ENCODE results near the gene TUBA3E. TPM values are rescaled to one million over a fixed set of nuclear protein-coding genes. Genes with fewer than 3 reads are reported as not detected.
"Not testable (repeated sequence)": the region's sequence is repeated elsewhere in the genome, so short reads cannot be mapped to it uniquely, and the experiment has no call there.

The TUBA3E gene
- total and polyA plus RNA-seq, 2 of the 13 experiments (the other 11 are each of a cell fraction or from before 2014, with no cell fraction given) = not detected

DNA sequence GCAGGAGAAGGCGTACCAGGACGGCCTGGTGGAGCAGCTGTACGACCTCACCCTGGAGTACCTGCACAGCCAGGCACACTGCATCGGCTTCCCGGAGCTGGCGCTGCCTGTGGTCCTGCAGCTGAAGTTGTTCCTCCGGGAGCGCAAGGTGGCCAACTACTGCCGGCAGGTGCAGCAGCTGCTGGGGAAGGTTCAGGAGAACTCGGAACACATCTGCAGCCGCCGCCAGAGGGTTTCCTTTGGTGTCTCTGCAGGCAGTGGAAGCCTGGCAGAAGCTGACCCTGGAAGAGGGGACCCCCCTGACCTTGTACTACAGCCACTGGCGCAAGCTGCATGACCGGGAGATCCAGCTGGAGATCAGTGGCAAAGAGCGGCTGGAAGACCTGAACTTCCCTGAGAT is 32.7 kb upstream of the TUBA3E start:
- BruUV-seq (replicated peaks); H3K36me3 ChIP-seq (replicated peaks in 1 of 2; ENCODE audit: control insufficient read depth in 1 of 2, insufficient read depth in 2 of 2, low read length in 2 of 2); H3K4me2 ChIP-seq (ENCODE audit: low read depth, low read length); in situ Hi-C loops (cut with HindIII; ENCODE audit: extremely low pct_ligation_motif_present, low pct_unique_long_range_greater_than_20kb); POLR2A ChIA-PET; H3K79me2 ChIP-seq (ENCODE audit: insufficient read depth, low read length); intact Hi-C loops (cut with micrococcal nuclease; ENCODE audit: unreplicated experiment); H2AFZ ChIP-seq (ENCODE audit: low read length); H3K9me3 ChIP-seq (ENCODE audit: low read length); FAIRE-seq; H3K4me3 ChIP-seq (replicated peaks in 1 of 3; ENCODE audit: insufficient read depth in 1 of 3, low read depth in 2 of 3, low read length in 3 of 3); H3K27ac ChIP-seq (ENCODE audit: extremely low read length, insufficient read depth, low read length); H3K9ac ChIP-seq (ENCODE audit: insufficient read depth, low read depth, low read length); CTCF ChIA-PET (ENCODE audit: low intra/inter-chr PET ratio, low total read pairs); H3K4me1 ChIP-seq (ENCODE audit: insufficient read depth, low read length); DNase-seq (ENCODE audit: low spot score); H4K20me1 ChIP-seq (ENCODE audit: insufficient read depth, low read length): not testable (repeated sequence)
- 14% methylated on average over 10 of the region's 15 CpGs for WGBS (ENCODE audit: low lambda C conversion rate)
- H3K27me3 ChIP-seq (ENCODE audit: control insufficient read depth in 1 of 2, insufficient read depth in 2 of 2, low read length in 2 of 2) = peaks cover 3 to 30% of the 10 kb centered on the region in 2 experiments; a peak in 3 of 5 replicates
- ATAC-seq = peak; percentile 37

DNA sequence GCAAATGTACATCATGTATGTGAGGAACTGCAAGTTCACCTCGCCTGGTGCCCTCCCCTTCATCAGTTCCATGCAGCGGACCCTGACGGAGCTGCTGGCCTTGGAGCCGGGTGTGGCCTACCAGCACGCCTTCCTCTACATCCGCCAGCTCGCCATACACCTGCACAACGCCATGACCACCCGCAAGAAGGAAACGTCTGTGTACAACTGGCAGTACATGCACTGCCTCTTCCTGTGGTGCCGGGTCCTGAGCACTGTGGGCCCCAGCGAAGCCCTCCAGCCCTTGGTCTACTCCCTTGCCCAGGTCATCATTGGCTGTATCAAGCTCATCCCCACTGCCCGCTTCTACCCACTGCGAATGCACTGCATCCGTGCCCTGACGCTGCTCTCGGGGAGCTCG is 32.1 kb upstream of the TUBA3E start:
- WGBS (ENCODE audit: low lambda C conversion rate) = 42% methylated on average over 18 of the region's 18 CpGs
- peaks cover 3 to 30% of the 10 kb centered on the region in 2 experiments; a peak in 3 of 5 replicates for H3K27me3 ChIP-seq (ENCODE audit: control insufficient read depth in 1 of 2, insufficient read depth in 2 of 2, low read length in 2 of 2)
- H3K27ac ChIP-seq (ENCODE audit: extremely low read length, insufficient read depth, low read length); BruUV-seq (replicated peaks); H4K20me1 ChIP-seq (ENCODE audit: insufficient read depth, low read length); intact Hi-C loops (cut with micrococcal nuclease; ENCODE audit: unreplicated experiment); H3K4me1 ChIP-seq (ENCODE audit: insufficient read depth, low read length); H3K4me2 ChIP-seq (ENCODE audit: low read depth, low read length); H3K79me2 ChIP-seq (ENCODE audit: insufficient read depth, low read length); POLR2A ChIA-PET; H2AFZ ChIP-seq (ENCODE audit: low read length); H3K4me3 ChIP-seq (replicated peaks in 1 of 3; ENCODE audit: insufficient read depth in 1 of 3, low read depth in 2 of 3, low read length in 3 of 3); H3K36me3 ChIP-seq (replicated peaks in 1 of 2; ENCODE audit: control insufficient read depth in 1 of 2, insufficient read depth in 2 of 2, low read length in 2 of 2); CTCF ChIA-PET (ENCODE audit: low intra/inter-chr PET ratio, low total read pairs); in situ Hi-C loops (cut with HindIII; ENCODE audit: extremely low pct_ligation_motif_present, low pct_unique_long_range_greater_than_20kb); DNase-seq (ENCODE audit: low spot score); H3K9ac ChIP-seq (ENCODE audit: insufficient read depth, low read depth, low read length); FAIRE-seq; H3K9me3 ChIP-seq (ENCODE audit: low read length): not testable (repeated sequence)
- ATAC-seq = peak; percentile 32

DNA sequence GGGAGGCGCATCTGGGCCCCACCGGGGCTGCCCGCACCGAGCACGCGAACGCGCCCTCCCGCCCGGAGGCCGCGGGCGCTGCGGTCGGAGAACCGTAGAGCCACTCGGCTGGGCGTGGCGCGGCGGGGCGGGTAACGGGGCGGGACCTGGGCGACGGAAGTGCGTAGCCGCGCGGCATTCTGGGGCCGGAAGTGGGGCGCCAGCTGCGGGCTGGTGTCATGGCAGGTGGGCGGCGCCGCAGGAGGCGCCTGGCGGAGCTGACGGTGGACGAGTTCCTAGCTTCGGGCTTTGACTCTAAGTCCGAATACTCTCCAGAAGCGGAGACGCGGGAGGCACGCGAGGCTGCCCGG is 30.9 kb upstream of the TUBA3E start:
- not testable (repeated sequence) for H3K4me2 ChIP-seq (ENCODE audit: low read depth, low read length); ATAC-seq

GRCh38 chr2:130228467-130229160 is 30.4 kb upstream of the TUBA3E start:
- H3K4me3 ChIP-seq (replicated peaks in 1 of 3; ENCODE audit: insufficient read depth in 1 of 3, low read depth in 2 of 3, low read length in 3 of 3); H3K9ac ChIP-seq (ENCODE audit: insufficient read depth, low read depth, low read length); H3K4me2 ChIP-seq (ENCODE audit: low read depth, low read length); intact Hi-C loops (cut with micrococcal nuclease; ENCODE audit: unreplicated experiment); H4K20me1 ChIP-seq (ENCODE audit: insufficient read depth, low read length); DNase-seq (ENCODE audit: low spot score); POLR2A ChIA-PET; BruUV-seq (replicated peaks); H3K79me2 ChIP-seq (ENCODE audit: insufficient read depth, low read length); in situ Hi-C loops (cut with HindIII; ENCODE audit: extremely low pct_ligation_motif_present, low pct_unique_long_range_greater_than_20kb); H2AFZ ChIP-seq (ENCODE audit: low read length); H3K9me3 ChIP-seq (ENCODE audit: low read length); CTCF ChIA-PET (ENCODE audit: low intra/inter-chr PET ratio, low total read pairs); H3K4me1 ChIP-seq (ENCODE audit: insufficient read depth, low read length); H3K27ac ChIP-seq (ENCODE audit: extremely low read length, insufficient read depth, low read length); ATAC-seq; H3K36me3 ChIP-seq (replicated peaks in 1 of 2; ENCODE audit: control insufficient read depth in 1 of 2, insufficient read depth in 2 of 2, low read length in 2 of 2); FAIRE-seq: not testable (repeated sequence)
- 84% methylated on average over 67 of the region's 69 CpGs for WGBS (ENCODE audit: low lambda C conversion rate)
- H3K27me3 ChIP-seq (ENCODE audit: control insufficient read depth in 1 of 2, insufficient read depth in 2 of 2, low read length in 2 of 2) = peaks cover 3 to 36% of the 10 kb centered on the region in 2 experiments; a peak in 3 of 5 replicates

More for the DNA sequence above, 30.9 kb upstream of the TUBA3E start:
- H3K4me3 ChIP-seq (replicated peaks in 1 of 3; ENCODE audit: insufficient read depth in 1 of 3, low read depth in 2 of 3, low read length in 3 of 3); H3K27ac ChIP-seq (ENCODE audit: extremely low read length, insufficient read depth, low read length); in situ Hi-C loops (cut with HindIII; ENCODE audit: extremely low pct_ligation_motif_present, low pct_unique_long_range_greater_than_20kb); H4K20me1 ChIP-seq (ENCODE audit: insufficient read depth, low read length); POLR2A ChIA-PET; H3K36me3 ChIP-seq (replicated peaks in 1 of 2; ENCODE audit: control insufficient read depth in 1 of 2, insufficient read depth in 2 of 2, low read length in 2 of 2); FAIRE-seq; DNase-seq (ENCODE audit: low spot score); H3K9me3 ChIP-seq (ENCODE audit: low read length); BruUV-seq (replicated peaks); H3K79me2 ChIP-seq (ENCODE audit: insufficient read depth, low read length); intact Hi-C loops (cut with micrococcal nuclease; ENCODE audit: unreplicated experiment); H2AFZ ChIP-seq (ENCODE audit: low read length); H3K9ac ChIP-seq (ENCODE audit: insufficient read depth, low read depth, low read length); CTCF ChIA-PET (ENCODE audit: low intra/inter-chr PET ratio, low total read pairs); H3K4me1 ChIP-seq (ENCODE audit: insufficient read depth, low read length): not testable (repeated sequence)
- 86% methylated on average over 43 of the region's 48 CpGs for WGBS (ENCODE audit: low lambda C conversion rate)
- peaks cover 3 to 32% of the 10 kb centered on the region in 2 experiments; a peak in 3 of 5 replicates for H3K27me3 ChIP-seq (ENCODE audit: control insufficient read depth in 1 of 2, insufficient read depth in 2 of 2, low read length in 2 of 2)

All from HepG2 (cell line).